RCC 7860 (cell line): ENCODE data around the gene FAAH.

Source experiments
- DNase-seq: peaks from one replicate; pipeline ENCODE4 v3.0.0-alpha.2; 2015; ENCODE audit warnings: low spot score
- FAIRE-seq: peaks from 2 replicates; lab custom pipeline; 2012; peaks lifted over from hg19 to GRCh38; lab: Jason Lieb, UNC

The FAAH gene

GRCh38 chr1:46399307-46399706, 5.2 kb downstream of the FAAH start:
- no peak for FAIRE-seq
- DNase-seq: no peak

GRCh38 chr1:46400421-46400820, 6.3 kb downstream of the FAAH start:
- DNase-seq (no peak), FAIRE-seq (no peak)

- FAIRE-seq: no peak
Measured at GRCh38 chr1:46401154-46401913, 7.2 kb downstream of the FAAH start.

GRCh38 chr1:46401964-46402626, 8.0 kb downstream of the FAAH start:
- DNase-seq (no peak), FAIRE-seq (no peak)

More at GRCh38 chr1:46401154-46401913, 7.2 kb downstream of the FAAH start:
- DNase-seq: no peak

- FAIRE-seq: no peak
- DNase-seq: no peak
Measured at GRCh38 chr1:46403916-46404315, 9.8 kb downstream of the FAAH start.

- DNase-seq (no peak), FAIRE-seq (no peak)
Measured at GRCh38 chr1:46404482-46405196, 10.5 kb downstream of the FAAH start.

GRCh38 chr1:46405197-46405555, 11.1 kb downstream of the FAAH start:
- DNase-seq: no peak
- FAIRE-seq: no peak

- DNase-seq (no peak), FAIRE-seq (no peak)
Measured at GRCh38 chr1:46405724-46406123, 11.6 kb downstream of the FAAH start.

- DNase-seq (no peak), FAIRE-seq (no peak)
Measured at GRCh38 chr1:46406881-46407608, 12.9 kb downstream of the FAAH start.

- no peak for FAIRE-seq
- no peak for DNase-seq
Measured at GRCh38 chr1:46407636-46408035, 13.5 kb downstream of the FAAH start.

GRCh38 chr1:46408356-46409062, 14.4 kb downstream of the FAAH start:
- FAIRE-seq: no peak
- DNase-seq: no peak

GRCh38 chr1:46409063-46409372, 14.9 kb downstream of the FAAH start:
- no peak for DNase-seq
- FAIRE-seq: no peak

- FAIRE-seq (no peak), DNase-seq (no peak)
Measured at GRCh38 chr1:46410156-46411009, 16.3 kb downstream of the FAAH start.

- no peak for DNase-seq
- no peak for FAIRE-seq
Measured at GRCh38 chr1:46411010-46411405, 16.9 kb downstream of the FAAH start.

GRCh38 chr1:46411601-46412341, 17.7 kb downstream of the FAAH start:
- no peak for FAIRE-seq
- no peak for DNase-seq

- DNase-seq: no peak
- no peak for FAIRE-seq
Measured at GRCh38 chr1:46412893-46413595, 18.9 kb downstream of the FAAH start.

GRCh38 chr1:46413596-46413985, 19.5 kb downstream of the FAAH start:
- no peak for DNase-seq
- FAIRE-seq: no peak

- DNase-seq: no peak
- FAIRE-seq: no peak
Measured at GRCh38 chr1:46415514-46415913, 21.4 kb downstream of the FAAH start.

- no peak for FAIRE-seq
- no peak for DNase-seq
Measured at GRCh38 chr1:46418976-46419375, 24.9 kb downstream of the FAAH start.
